ENCODE data around the gene MSRB3.

- TF ChIP-seq CTCF (conservative IDR thresholded peaks at IDR 0.05 in 1 of 2, IDR thresholded peaks at IDR 0.05 in 1 of 2; ENCODE audit: low read depth in 1 of 2, low read length in 2 of 2) (no peak), EZH2 (IDR thresholded peaks at IDR 0.05; ENCODE audit: low read length, missing control alignments) (no peak)
Observed at GRCh38 chr12:65335981-65336380, 57.5 kb downstream of the MSRB3 start.
